ENCODE data around the gene MAD2L1.
A peak's percentile ranks its signal among the peaks of the same experiment; 100 is the strongest.

MAD2L1 gene

GRCh38 chr4:120011725-120012124 is 54.9 kb downstream of the MAD2L1 start:
- H3K9ac ChIP-seq (ENCODE audit: low read length): no peak overlapping the region
- H3K4me3 ChIP-seq (ENCODE audit: low read length): no peak overlapping the region
- H3K36me3 ChIP-seq (ENCODE audit: control insufficient read depth, insufficient read depth, low read length): no peaks in the 10 kb centered on the region
- no peaks in the 10 kb centered on the region for H3K27me3 ChIP-seq (ENCODE audit: control insufficient read depth, insufficient read depth, low read length)
- peaks cover 6% of the 10 kb centered on the region for H3K4me1 ChIP-seq (ENCODE audit: control insufficient read depth, insufficient read depth, low read length)
- no peak overlapping the region for H3K27ac ChIP-seq (ENCODE audit: low read depth, low read length)

- Histone ChIP-seq H3K9ac (ENCODE audit: low read length) (no peak overlapping the region), H3K36me3 (ENCODE audit: control insufficient read depth, insufficient read depth, low read length) (no peaks in the 10 kb centered on the region), H3K27me3 (ENCODE audit: control insufficient read depth, insufficient read depth, low read length) (no peaks in the 10 kb centered on the region), H3K4me1 (ENCODE audit: control insufficient read depth, insufficient read depth, low read length) (peaks cover 6% of the 10 kb centered on the region), H3K4me3 (ENCODE audit: low read length) (no peak overlapping the region), H3K27ac (ENCODE audit: low read depth, low read length) (no peak overlapping the region)
Measured at GRCh38 chr4:120010646-120011045, 56.0 kb downstream of the MAD2L1 start.

GRCh38 chr4:120009731-120010130 is 56.9 kb downstream of the MAD2L1 start:
- Histone ChIP-seq H3K36me3 (ENCODE audit: control insufficient read depth, insufficient read depth, low read length) (no peaks in the 10 kb centered on the region), H3K27ac (ENCODE audit: low read depth, low read length) (no peak overlapping the region), H3K9ac (ENCODE audit: low read length) (no peak overlapping the region), H3K4me1 (ENCODE audit: control insufficient read depth, insufficient read depth, low read length) (peaks cover 6% of the 10 kb centered on the region), H3K27me3 (ENCODE audit: control insufficient read depth, insufficient read depth, low read length) (no peaks in the 10 kb centered on the region), H3K4me3 (ENCODE audit: low read length) (no peak overlapping the region)

- H3K27ac ChIP-seq (ENCODE audit: low read depth, low read length): no peak overlapping the region
- H3K9ac ChIP-seq (ENCODE audit: low read length): no peak overlapping the region
- H3K27me3 ChIP-seq (ENCODE audit: control insufficient read depth, insufficient read depth, low read length): no peaks in the 10 kb centered on the region
- no peaks in the 10 kb centered on the region for H3K36me3 ChIP-seq (ENCODE audit: control insufficient read depth, insufficient read depth, low read length)
- peaks cover 6% of the 10 kb centered on the region for H3K4me1 ChIP-seq (ENCODE audit: control insufficient read depth, insufficient read depth, low read length)
- no peak overlapping the region for H3K4me3 ChIP-seq (ENCODE audit: low read length)
Measured at GRCh38 chr4:120008957-120009356, 57.7 kb downstream of the MAD2L1 start.

GRCh38 chr4:120007896-120008436 is 58.7 kb downstream of the MAD2L1 start:
- Histone ChIP-seq H3K9ac (ENCODE audit: low read length) (no peak overlapping the region), H3K4me1 (ENCODE audit: control insufficient read depth, insufficient read depth, low read length) (peaks cover 6% of the 10 kb centered on the region), H3K4me3 (ENCODE audit: low read length) (no peak overlapping the region), H3K27ac (ENCODE audit: low read depth, low read length) (no peak overlapping the region), H3K36me3 (ENCODE audit: control insufficient read depth, insufficient read depth, low read length) (no peaks in the 10 kb centered on the region), H3K27me3 (ENCODE audit: control insufficient read depth, insufficient read depth, low read length) (no peaks in the 10 kb centered on the region)

- Histone ChIP-seq H3K4me3 (ENCODE audit: low read length) (no peak overlapping the region), H3K36me3 (ENCODE audit: control insufficient read depth, insufficient read depth, low read length) (no peaks in the 10 kb centered on the region), H3K27ac (ENCODE audit: low read depth, low read length) (peak overlapping the region; percentile 46), H3K4me1 (ENCODE audit: control insufficient read depth, insufficient read depth, low read length) (peaks cover 6% of the 10 kb centered on the region), H3K9ac (ENCODE audit: low read length) (no peak overlapping the region), H3K27me3 (ENCODE audit: control insufficient read depth, insufficient read depth, low read length) (no peaks in the 10 kb centered on the region)
Measured at GRCh38 chr4:120007191-120007871, 59.3 kb downstream of the MAD2L1 start.

All from rectal smooth muscle tissue (tissue), 1 donor.